ENCODE data around the gene HK1.

DNA sequence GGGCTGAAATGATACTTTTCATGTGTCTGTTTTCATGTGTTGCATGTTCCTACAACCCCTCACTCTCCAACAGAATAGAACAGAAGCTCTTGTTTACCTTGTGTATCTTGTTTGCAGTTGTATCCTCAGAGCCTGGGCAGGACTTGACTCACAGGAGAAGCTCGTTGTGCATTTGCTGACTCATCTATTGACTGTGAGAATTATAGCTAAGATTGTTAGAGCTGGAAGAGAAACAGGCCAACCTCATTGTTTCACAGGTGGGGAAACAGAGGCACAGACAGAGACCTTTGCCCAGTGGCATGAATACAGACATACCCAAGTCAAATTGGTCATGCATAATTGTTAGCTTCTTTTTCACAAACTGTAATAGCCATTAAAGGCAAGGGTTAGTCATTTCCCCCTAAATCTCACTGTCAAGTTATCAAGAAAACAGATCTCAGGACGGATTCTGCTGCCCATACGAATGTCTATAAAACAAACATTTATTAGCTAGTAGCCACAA lies 168.4 kb downstream of the HK1 start:
- TF ChIP-seq CTCF (IDR thresholded peaks at IDR 0.05) (no peak), EZH2 (IDR thresholded peaks at IDR 0.05; ENCODE audit: borderline replicate concordance, insufficient read depth, low read depth, low read length, poor library complexity, severe bottlenecking) (no peak)
